GM19023 (cell line): ENCODE data around the gene TMEM229A.
"Not testable (repeated sequence)": the region's sequence is repeated elsewhere in the genome, so short reads cannot be mapped to it uniquely, and the experiment has no call there.

Source experiments
- ATAC-seq: cut with Tn5 transposase; IDR thresholded peaks from one replicate; pipeline ENCODE4 v1.9.1; 2021; ENCODE audit warnings: mild to moderate bottlenecking, moderate library complexity; ENCODE audit not compliant: unreplicated experiment

TMEM229A gene

DNA sequence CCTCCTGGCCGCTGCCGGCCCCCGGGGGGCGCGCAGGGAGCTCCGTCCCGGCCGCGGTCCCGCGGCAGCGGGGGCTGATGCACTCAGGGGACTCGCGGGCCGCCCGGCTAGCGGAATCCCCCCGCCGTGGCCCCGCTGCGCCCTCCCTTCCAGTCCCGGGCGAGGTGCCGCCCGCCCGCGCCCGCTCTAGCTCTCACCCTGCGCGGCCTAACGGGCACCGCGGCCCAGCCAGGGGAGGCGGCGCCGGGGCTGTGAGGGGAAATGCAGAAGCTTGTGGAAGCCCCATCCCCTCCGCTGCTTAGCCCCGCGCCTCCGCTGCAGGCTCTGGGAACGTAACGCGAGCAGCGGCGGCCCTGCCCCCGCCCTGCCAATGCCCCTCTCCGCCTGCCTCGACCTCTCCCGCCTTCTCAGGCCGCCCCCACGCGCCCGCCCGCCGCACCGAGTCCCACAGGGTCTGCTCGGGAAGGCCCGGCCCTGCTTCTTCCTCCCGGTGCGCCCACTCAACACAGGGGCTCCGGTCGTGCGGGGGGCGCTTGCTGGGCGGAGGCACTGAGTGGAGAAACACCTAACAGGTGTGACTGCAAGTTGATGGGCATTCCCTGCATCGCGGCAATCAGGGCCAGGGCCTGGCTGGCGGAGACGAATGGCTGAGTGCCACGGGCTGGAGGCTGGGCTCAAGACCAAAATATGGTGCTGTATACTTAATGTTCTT lies 384 bp upstream of the TMEM229A start:
- ATAC-seq, result peak; percentile 44

DNA sequence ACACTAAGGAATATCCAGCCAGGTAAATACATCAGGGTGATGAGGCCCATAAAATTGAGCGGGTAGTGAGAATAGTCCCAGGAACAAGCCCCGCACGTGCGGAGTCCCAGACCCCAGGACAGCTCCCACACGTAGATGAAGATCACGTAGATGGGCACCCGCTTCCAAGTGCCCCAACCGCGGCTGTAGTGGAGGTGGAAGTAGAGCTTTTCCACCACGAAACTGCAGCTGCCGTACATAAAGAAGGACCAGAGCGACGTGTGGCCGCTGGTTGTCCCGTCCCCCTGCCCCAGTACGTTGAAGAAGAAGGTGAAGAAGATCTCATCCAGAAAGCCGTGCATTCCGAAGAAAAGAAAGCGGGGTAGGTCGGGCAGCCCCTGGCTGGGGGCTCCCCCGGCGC lies 948 bp downstream of the TMEM229A start:
- ATAC-seq, result peak; percentile 8

DNA sequence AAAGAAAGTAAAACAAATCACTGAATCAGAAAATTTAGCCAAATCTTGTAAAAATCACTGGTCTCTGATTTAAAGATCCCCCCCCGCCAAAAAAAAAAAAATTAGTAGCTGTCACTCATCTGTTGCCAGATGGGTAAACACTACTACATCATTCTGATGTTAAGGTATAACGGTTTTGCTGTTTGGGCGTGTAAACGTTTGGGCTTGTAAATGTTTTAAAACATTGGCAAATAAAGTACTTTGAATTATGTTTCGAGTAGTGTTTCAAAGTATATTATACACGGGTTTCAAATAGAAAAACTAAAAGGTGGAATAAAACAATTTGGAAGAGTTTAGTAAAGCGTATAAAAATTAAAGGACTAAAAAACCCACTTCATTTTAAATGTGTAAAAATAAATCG lies 1.5 kb downstream of the TMEM229A start:
- no peak for ATAC-seq

DNA sequence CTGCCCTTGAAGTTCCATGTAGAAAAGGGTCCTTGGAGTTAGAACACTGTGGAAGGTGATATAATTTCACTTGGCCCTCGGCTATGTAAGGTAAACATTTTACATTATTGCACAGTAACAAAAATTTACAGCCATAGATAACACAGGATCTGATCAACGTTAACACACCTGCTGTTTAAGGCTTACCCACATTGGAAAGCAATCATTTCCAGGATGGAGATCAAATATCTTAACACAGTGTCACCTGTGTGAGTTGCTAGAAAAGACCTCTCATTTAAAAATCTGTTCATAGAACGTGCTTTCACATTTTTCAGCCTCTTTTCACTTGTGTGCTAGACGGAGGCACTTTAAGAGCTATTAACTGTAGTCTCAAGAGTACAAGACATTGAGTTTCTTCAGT lies 1.9 kb downstream of the TMEM229A start:
- no peak for ATAC-seq

DNA sequence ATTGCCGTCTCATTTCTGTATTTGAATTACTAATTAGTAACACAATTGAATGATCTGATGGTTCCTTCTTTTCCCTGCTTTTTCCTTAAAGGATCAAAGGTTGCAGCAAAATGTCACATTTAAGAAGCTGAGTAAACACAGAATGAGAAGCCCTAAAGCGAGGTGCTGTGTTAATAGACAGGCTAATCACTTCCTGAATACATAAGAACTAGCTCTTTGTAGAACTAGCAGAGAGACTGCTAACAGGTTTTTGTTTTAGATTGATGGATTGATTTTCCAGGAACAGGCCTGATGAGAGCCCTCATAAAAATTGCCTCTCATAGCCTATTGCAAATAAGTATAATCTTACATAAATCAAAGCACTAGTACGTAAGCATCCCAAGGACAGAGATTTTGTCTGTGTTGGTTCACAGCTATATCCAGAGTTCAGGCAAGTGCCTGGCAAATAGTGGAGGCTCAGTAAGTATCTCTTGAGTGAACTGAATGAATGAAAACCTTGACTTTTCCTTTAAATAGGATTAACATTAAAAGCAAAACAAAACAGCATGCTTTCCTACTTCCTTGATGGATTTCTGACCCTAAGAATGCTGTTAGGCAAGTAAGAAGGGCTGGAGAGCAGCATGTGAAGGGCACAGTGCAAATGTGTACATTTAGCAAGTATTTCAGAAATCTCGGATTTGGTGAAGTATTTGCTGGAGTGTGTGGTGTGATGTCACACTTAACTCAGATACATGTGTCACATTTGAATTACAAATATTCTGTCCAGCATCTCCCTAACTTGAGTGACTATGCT lies 3.3 kb downstream of the TMEM229A start:
- ATAC-seq, result no peak

- ATAC-seq, result no peak
Measured at GRCh38 chr7:124027236-124027635, 5.6 kb downstream of the TMEM229A start.

DNA sequence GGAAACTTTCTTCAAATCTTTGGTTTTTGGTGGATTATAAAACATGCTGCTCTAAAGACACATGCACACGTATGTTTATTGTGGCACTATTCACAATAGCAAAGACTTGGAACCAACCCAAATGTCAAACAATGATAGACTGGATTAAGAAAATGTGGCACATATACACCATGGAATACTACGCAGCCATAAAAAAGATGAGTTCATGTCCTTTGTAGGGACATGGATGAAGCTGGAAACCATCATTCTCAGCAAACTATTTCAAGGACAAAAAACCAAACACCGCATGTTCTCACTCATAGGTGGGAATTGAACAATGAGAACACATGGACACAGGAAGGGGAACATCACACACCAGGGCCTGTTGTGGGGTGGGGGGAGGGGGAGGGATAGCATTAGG lies 8.5 kb downstream of the TMEM229A start:
- not testable (repeated sequence) for ATAC-seq

- no peak for ATAC-seq
Measured at GRCh38 chr7:124022551-124022950, 10.3 kb downstream of the TMEM229A start.

DNA sequence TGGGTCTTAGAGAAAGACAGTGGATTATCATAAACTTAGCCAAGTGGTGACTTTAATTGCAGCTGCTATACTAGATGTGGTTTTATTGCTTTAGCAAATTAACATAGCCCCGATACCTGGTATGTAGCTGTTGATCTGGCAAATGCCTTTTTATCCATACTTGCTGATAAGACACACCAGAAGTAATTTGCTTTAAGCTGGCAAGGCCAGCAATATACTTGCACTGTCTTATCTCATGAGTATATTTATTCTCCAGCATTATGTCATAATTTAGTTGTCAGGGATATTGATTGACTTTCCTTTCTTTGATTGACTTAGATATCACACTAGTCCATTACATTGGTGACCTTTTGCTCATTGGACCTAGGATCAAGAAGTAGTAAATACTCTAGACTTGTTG lies 12.8 kb downstream of the TMEM229A start:
- ATAC-seq, result no peak

DNA sequence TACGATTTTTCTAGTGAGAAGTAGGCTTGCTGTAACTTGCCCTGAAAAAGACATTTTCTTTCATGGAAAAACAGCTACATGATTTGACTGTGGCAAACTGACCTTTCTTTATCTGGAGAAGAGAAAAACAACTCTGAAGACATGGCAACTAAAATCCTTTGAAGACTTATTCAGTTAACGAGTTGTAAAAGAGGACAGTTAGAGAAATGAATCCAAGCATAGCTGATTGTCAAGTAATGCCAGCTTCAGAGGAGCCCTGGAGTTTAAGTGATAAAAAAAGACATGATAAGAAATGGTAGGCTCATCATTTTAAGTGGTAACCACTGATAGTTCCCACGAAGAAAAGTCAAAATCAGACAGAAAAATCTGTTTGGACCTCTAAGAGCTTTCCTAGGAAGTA lies 19.6 kb downstream of the TMEM229A start:
- ATAC-seq, result no peak

DNA sequence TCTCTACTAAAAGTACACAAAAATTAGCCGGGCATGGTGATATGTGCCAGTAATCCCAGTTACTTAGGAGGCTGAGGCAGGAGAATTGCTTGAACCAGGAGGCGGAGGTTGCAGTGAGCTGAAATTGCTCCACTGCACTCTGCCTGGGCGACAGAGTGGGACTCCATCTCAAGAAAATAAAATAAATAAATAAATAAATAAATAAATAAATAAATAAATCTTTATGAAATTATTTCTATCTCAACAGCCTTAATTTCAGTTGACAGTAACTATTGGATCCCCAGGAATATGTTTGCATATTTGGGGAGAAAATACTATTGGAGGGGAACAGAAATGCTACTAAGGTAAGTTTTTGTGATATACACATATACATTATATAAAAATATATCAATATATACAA lies 20.0 kb downstream of the TMEM229A start:
- ATAC-seq, result no peak

GRCh38 chr7:124009321-124009720 lies 23.5 kb downstream of the TMEM229A start:
- no peak for ATAC-seq

DNA sequence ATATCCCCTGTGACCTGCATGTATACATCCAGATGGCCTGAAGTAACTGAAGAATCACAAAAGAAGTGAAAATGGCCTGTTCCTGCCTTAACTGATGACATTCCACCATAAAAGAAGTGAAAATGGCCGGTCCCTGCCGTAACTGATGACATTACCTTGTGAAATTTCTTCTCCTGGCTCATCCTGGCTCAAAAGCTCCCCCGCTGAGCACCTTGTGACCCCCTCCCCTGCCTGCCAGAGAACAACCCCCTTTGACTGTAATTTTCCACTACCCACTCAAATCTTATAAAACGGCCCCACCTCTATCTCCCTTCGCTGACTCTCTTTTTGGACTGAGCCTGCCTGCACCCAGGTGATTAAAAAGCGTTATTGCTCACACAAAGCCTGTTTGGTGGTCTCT lies 24.6 kb downstream of the TMEM229A start:
- not testable (repeated sequence) for ATAC-seq

- no peak for ATAC-seq
Measured at GRCh38 chr7:123999703-124000102, 33.2 kb downstream of the TMEM229A start.

- ATAC-seq, result no peak
Measured at GRCh38 chr7:123998921-123999320, 33.9 kb downstream of the TMEM229A start.

- no peak for ATAC-seq
Measured at GRCh38 chr7:123996327-123996625, 36.6 kb downstream of the TMEM229A start.

DNA sequence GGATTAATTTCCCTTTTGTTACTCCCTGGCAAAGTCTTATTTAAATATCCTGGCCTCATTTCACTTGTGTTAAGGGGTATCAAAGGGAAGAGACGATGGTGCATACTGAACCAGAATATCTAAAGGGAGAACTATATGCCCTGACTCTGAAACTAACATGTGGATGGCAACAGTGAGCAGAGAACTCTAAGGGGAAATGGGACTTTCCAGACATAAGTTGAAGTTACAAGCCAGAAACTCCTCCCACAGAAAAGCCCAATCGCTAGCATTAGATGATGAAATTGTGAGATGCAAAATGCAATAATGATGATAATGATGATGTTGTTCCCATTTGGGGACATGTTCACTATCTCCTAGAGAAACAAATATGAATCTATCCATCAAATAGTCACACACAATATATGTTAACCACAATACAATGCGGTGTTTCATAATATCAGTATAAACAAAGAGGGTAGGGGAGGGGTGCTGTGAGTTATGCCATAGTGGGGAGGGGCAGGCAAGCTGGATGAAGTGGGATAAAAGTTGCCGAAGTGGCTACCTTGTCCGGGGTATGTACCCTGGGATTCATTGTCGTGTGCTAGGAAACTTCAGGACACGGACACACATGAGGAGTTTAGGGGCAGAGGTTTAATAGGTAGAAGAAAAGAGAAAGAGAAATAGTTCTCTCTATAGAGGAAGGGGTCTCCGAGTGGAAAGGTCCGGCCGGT lies 37.1 kb downstream of the TMEM229A start:
- no peak for ATAC-seq

GRCh38 chr7:123994449-123994848 lies 38.4 kb downstream of the TMEM229A start:
- ATAC-seq, result no peak

GRCh38 chr7:123993996-123994395 lies 38.9 kb downstream of the TMEM229A start:
- ATAC-seq, result no peak

DNA sequence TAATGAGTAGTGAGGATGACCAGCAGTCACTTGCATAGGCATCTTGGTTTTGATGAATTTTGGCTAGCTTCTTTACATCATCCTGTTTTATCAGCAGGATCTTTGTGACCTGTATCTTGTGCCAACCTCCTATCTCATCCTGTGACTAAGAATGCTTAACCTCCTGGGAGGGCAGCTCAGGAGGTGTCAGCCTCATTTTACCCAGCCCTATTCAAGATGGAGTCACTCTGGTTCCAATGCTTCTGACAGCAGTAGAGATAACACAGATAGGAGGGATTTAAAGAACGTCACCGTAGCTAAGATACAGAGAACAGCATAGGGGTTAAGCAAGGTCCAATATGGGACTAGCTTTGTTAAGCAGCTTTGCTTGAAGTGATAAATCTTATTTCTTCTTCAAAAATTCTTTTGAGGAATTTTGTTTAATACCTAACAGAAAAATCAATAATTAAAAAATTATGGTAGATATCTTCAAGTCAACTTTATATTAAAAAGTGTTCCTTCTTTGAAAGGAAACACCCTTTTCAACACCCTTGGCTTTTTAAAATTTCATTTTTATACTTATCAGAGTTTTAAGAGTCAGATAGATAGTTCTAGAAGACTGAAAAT lies 39.9 kb downstream of the TMEM229A start:
- no peak for ATAC-seq

DNA sequence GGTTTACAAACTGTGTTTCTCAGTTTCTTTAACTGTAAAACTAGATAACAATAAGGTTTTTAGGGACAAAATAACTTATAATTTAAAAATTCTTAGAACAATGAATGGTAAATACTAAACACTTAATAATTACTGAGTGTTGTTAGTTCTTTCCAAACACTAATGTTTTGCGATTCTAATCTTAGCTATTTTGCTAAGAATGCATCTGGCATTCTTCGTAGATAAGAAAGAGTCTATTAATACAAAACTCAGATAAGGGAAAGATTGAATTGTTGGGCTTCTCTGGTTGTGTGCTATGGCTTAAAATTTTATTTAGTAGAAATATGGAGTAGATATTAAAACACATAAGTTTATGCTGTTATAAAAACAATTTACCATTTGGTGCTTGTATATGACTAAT lies 45.4 kb downstream of the TMEM229A start:
- ATAC-seq, result no peak
